Activated T-helper 1 cell treated with anti-CD3 and anti-CD28 coated beads, Interleukin-12 subunit alpha, Interleukin-12 subunit beta, Interleukin-2, Interleukin-4 antibody, amounts not matched to agents 30 ng/mL and 10 ng/mL and 1 ng/mL, durations not matched to agents 14 hours and 24 hours and 36 hours (primary cell): Measurements from ENCODE around the gene HPN. TPM values are rescaled to one million over a fixed set of nuclear protein-coding genes. Genes with fewer than 3 reads are reported as not detected.
"Not testable (repeated sequence)": the region's sequence is repeated elsewhere in the genome, so short reads cannot be mapped to it uniquely, and the experiment has no call there.

Experiments
- DNase-seq: peaks from one replicate; pipeline ENCODE4 v3.0.0; 2021; ENCODE audit warnings: low spot score
- H3K27ac Mint-ChIP-seq: one replicate; pipeline ENCODE4 v1.8.0; 2021; ENCODE audit warnings: mild to moderate bottlenecking, mixed read lengths
- H3K27me3 Mint-ChIP-seq: one replicate; pipeline ENCODE4 v1.8.0; 2022; ENCODE audit warnings: mild to moderate bottlenecking, moderate library complexity, mixed read lengths; ENCODE audit not compliant: insufficient read depth
- H3K36me3 Mint-ChIP-seq: one replicate; pipeline ENCODE4 v1.8.0; 2021; ENCODE audit warnings: low read depth, mixed read lengths
- H3K4me1 Mint-ChIP-seq: one replicate; pipeline ENCODE4 v1.8.0; 2021; ENCODE audit warnings: low read depth, mixed read lengths
- H3K4me3 Mint-ChIP-seq: one replicate; pipeline ENCODE4 v1.8.0; 2021; ENCODE audit warnings: mild to moderate bottlenecking, moderate library complexity, mixed read lengths
- H3K9me3 Mint-ChIP-seq: one replicate; pipeline ENCODE4 v1.8.0; 2021; ENCODE audit warnings: mixed read lengths
- intact Hi-C: fragments of 100-400 bp; cut with micrococcal nuclease; formaldehyde crosslinking; loops from one replicate; pipeline ENCODE4 v1.15.1; 2024
- total RNA-seq: library from RNA; stranded (reverse); gene quantifications from 2 replicates; pipeline ENCODE4 v1.2.3, GENCODE V29; 2022

Gene HPN
- total RNA-seq, 1 donor from 2014 or later = not detected

- H3K36me3 Mint-ChIP-seq = peaks cover 46% of the 10 kb centered on the region
- H3K27me3 Mint-ChIP-seq = no peaks in the 10 kb centered on the region
- H3K27ac Mint-ChIP-seq = peak overlapping the region; percentile 74
- peak; percentile 59 for DNase-seq
- H3K4me1 Mint-ChIP-seq = peaks cover 49% of the 10 kb centered on the region
- intact Hi-C loops = loop anchor here (1.0 kb wide), 2 partner anchors 10 to 40 kb away; no protein-coding TSS in a partner anchor
- no peaks in the 10 kb centered on the region for H3K9me3 Mint-ChIP-seq
- H3K4me3 Mint-ChIP-seq = peak overlapping the region; percentile 57
Observed at GRCh38 chr19:35013041-35013819, 28.3 kb upstream of the HPN start.

GRCh38 chr19:35013820-35014754 is 27.4 kb upstream of the HPN start:
- DNase-seq = peak; percentile 51
- Mint-ChIP-seq H3K27me3 (no peaks in the 10 kb centered on the region), H3K27ac (peak overlapping the region; percentile 77), H3K4me3 (peak overlapping the region; percentile 57), H3K36me3 (peaks cover 50% of the 10 kb centered on the region), H3K9me3 (no peaks in the 10 kb centered on the region), H3K4me1 (peaks cover 49% of the 10 kb centered on the region)
- intact Hi-C loops = loop anchor here (1.0 kb wide), 2 partner anchors 11 to 41 kb away; no protein-coding TSS in a partner anchor

- DNase-seq, intact Hi-C loops, H3K9me3 Mint-ChIP-seq, H3K27me3 Mint-ChIP-seq, H3K4me3 Mint-ChIP-seq: not testable (repeated sequence)
- Mint-ChIP-seq H3K4me1 (peaks cover 49% of the 10 kb centered on the region), H3K36me3 (peaks cover 54% of the 10 kb centered on the region), H3K27ac (peak overlapping the region; percentile 77)
Observed at GRCh38 chr19:35014774-35015173, 26.7 kb upstream of the HPN start.

- H3K4me3 Mint-ChIP-seq = no peak overlapping the region
- peaks cover 52% of the 10 kb centered on the region for H3K36me3 Mint-ChIP-seq
- no peak for DNase-seq
- no peak overlapping the region for H3K27ac Mint-ChIP-seq
- intact Hi-C loops = no loop called here
- peaks cover 46% of the 10 kb centered on the region for H3K4me1 Mint-ChIP-seq
- no peaks in the 10 kb centered on the region for H3K9me3 Mint-ChIP-seq
- no peaks in the 10 kb centered on the region for H3K27me3 Mint-ChIP-seq
Observed at GRCh38 chr19:35015270-35015953, 26.1 kb upstream of the HPN start.

GRCh38 chr19:35015954-35016351 is 25.6 kb upstream of the HPN start:
- peaks cover 41% of the 10 kb centered on the region for H3K4me1 Mint-ChIP-seq
- intact Hi-C loops = no loop called here
- no peak overlapping the region for H3K4me3 Mint-ChIP-seq
- H3K27ac Mint-ChIP-seq = no peak overlapping the region
- H3K27me3 Mint-ChIP-seq = no peaks in the 10 kb centered on the region
- no peak for DNase-seq
- H3K9me3 Mint-ChIP-seq = no peaks in the 10 kb centered on the region
- peaks cover 53% of the 10 kb centered on the region for H3K36me3 Mint-ChIP-seq

- peaks cover 27% of the 10 kb centered on the region for H3K4me1 Mint-ChIP-seq
- peak overlapping the region; percentile 40 for H3K27ac Mint-ChIP-seq
- intact Hi-C loops = no loop called here
- no peaks in the 10 kb centered on the region for H3K27me3 Mint-ChIP-seq
- no peaks in the 10 kb centered on the region for H3K9me3 Mint-ChIP-seq
- no peak for DNase-seq
- no peak overlapping the region for H3K4me3 Mint-ChIP-seq
- peaks cover 54% of the 10 kb centered on the region for H3K36me3 Mint-ChIP-seq
Observed at GRCh38 chr19:35017507-35017906, 24.0 kb upstream of the HPN start.

- no peak overlapping the region for H3K27ac Mint-ChIP-seq
- no peak for DNase-seq
- H3K4me3 Mint-ChIP-seq = no peak overlapping the region
- intact Hi-C loops = no loop called here
- no peaks in the 10 kb centered on the region for H3K9me3 Mint-ChIP-seq
- H3K27me3 Mint-ChIP-seq = no peaks in the 10 kb centered on the region
- H3K4me1 Mint-ChIP-seq = peaks cover 18% of the 10 kb centered on the region
- H3K36me3 Mint-ChIP-seq = peaks cover 51% of the 10 kb centered on the region
Observed at GRCh38 chr19:35018379-35018778, 23.1 kb upstream of the HPN start.

- H3K4me3 Mint-ChIP-seq = no peak overlapping the region
- H3K27me3 Mint-ChIP-seq = no peaks in the 10 kb centered on the region
- intact Hi-C loops = no loop called here
- peaks cover 46% of the 10 kb centered on the region for H3K36me3 Mint-ChIP-seq
- DNase-seq = no peak
- H3K9me3 Mint-ChIP-seq = no peaks in the 10 kb centered on the region
- no peak overlapping the region for H3K27ac Mint-ChIP-seq
- H3K4me1 Mint-ChIP-seq = peaks cover 10% of the 10 kb centered on the region
Observed at GRCh38 chr19:35019144-35019543, 22.4 kb upstream of the HPN start.

GRCh38 chr19:35021016-35021415 is 20.5 kb upstream of the HPN start:
- H3K4me1 Mint-ChIP-seq = no peaks in the 10 kb centered on the region
- H3K9me3 Mint-ChIP-seq = no peaks in the 10 kb centered on the region
- H3K4me3 Mint-ChIP-seq = no peak overlapping the region
- intact Hi-C loops = no loop called here
- peaks cover 45% of the 10 kb centered on the region for H3K36me3 Mint-ChIP-seq
- no peak for DNase-seq
- H3K27ac Mint-ChIP-seq = peak overlapping the region; percentile 2
- no peaks in the 10 kb centered on the region for H3K27me3 Mint-ChIP-seq

GRCh38 chr19:35021596-35021995 is 19.9 kb upstream of the HPN start:
- H3K4me1 Mint-ChIP-seq = no peaks in the 10 kb centered on the region
- H3K36me3 Mint-ChIP-seq = peaks cover 45% of the 10 kb centered on the region
- no peak for DNase-seq
- H3K9me3 Mint-ChIP-seq = no peaks in the 10 kb centered on the region
- H3K27ac Mint-ChIP-seq = no peak overlapping the region
- no peaks in the 10 kb centered on the region for H3K27me3 Mint-ChIP-seq
- H3K4me3 Mint-ChIP-seq = no peak overlapping the region
- intact Hi-C loops = no loop called here

GRCh38 chr19:35022460-35022859 is 19.1 kb upstream of the HPN start:
- H3K27ac Mint-ChIP-seq = no peak overlapping the region
- no peak for DNase-seq
- intact Hi-C loops = no loop called here
- no peaks in the 10 kb centered on the region for H3K27me3 Mint-ChIP-seq
- H3K36me3 Mint-ChIP-seq = peaks cover 45% of the 10 kb centered on the region
- H3K4me1 Mint-ChIP-seq = no peaks in the 10 kb centered on the region
- no peak overlapping the region for H3K4me3 Mint-ChIP-seq
- no peaks in the 10 kb centered on the region for H3K9me3 Mint-ChIP-seq

GRCh38 chr19:35023428-35023827 is 18.1 kb upstream of the HPN start:
- DNase-seq = no peak
- Mint-ChIP-seq H3K9me3 (no peaks in the 10 kb centered on the region), H3K27ac (no peak overlapping the region), H3K4me1 (no peaks in the 10 kb centered on the region), H3K27me3 (no peaks in the 10 kb centered on the region), H3K36me3 (peaks cover 43% of the 10 kb centered on the region), H3K4me3 (no peak overlapping the region)
- intact Hi-C loops = no loop called here
